ENCODE results near the gene CHST9. TPM values are rescaled to one million over a fixed set of nuclear protein-coding genes. Genes with fewer than 3 reads are reported as not detected.

CHST9 gene
- total RNA-seq, 1 experiment from 2014 or later: 0.07 TPM

DNA sequence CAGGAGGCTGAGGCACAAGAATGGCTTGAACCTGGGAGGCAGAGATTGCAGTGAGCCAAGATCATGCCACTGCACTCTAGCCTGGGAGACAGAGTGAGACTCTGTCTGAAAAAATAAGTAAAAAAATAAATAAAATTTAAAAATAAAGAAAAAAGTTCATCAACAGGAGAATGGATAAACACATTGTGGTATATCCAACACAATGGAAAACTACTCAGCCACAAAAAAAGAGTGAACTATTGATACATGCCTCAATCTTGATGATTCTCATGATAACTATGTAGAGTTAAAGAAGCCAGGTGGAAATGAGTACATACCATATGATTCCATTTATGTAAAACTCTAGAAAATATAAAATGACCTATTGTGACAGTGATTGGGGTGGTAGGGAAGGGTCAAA, 195.3 kb downstream of the CHST9 start:
- Histone ChIP-seq H3K27ac (no peak overlapping the region), H3K4me1 (replicated peaks; ENCODE audit: insufficient read depth) (no peaks in the 10 kb centered on the region), H3K4me3 (no peak overlapping the region), H3K79me2 (ENCODE audit: low read depth) (no peaks in the 10 kb centered on the region), H3K9me3 (ENCODE audit: insufficient read depth, low read depth) (no peaks in the 10 kb centered on the region), H3K4me2 (no peak overlapping the region), H3K9me2 (ENCODE audit: insufficient read depth) (no peaks in the 10 kb centered on the region), H2AFZ (no peak overlapping the region), H3K27me3 (ENCODE audit: insufficient read depth, low read depth) (no peaks in the 10 kb centered on the region), H4K20me1 (ENCODE audit: insufficient read depth) (no peaks in the 10 kb centered on the region), H3K36me3 (ENCODE audit: low read depth) (no peaks in the 10 kb centered on the region), H3F3A (ENCODE audit: insufficient read depth, low read depth) (no peaks in the 10 kb centered on the region)
- BruUV-seq (replicated peaks): no TSS peak
- no peak for DNase-seq
- ChIA-PET CTCF (no interaction called here), POLR2A (ENCODE audit: unreplicated experiment) (no interaction called here)
- TF ChIP-seq CTCF (conservative IDR thresholded peaks at IDR 0.05) (no peak), EZH2 (IDR thresholded peaks at IDR 0.05; ENCODE audit: low read depth) (no peak)
- intact Hi-C loops (cut with micrococcal nuclease; ENCODE audit: unreplicated experiment): no loop called here

- H2AFZ ChIP-seq: no peak overlapping the region
- H3K36me3 ChIP-seq (ENCODE audit: low read depth): no peaks in the 10 kb centered on the region
- ChIA-PET POLR2A (ENCODE audit: unreplicated experiment) (interaction anchor here (0.6 kb wide), 1 partner anchor 73 kb away, joined by 4 read pairs; no protein-coding TSS in a partner anchor), CTCF (interaction anchor here (0.5 kb wide), 1 partner anchor 650 kb away, joined by 3 read pairs; no protein-coding TSS in a partner anchor)
- no peak for DNase-seq
- H3K4me2 ChIP-seq: no peak overlapping the region
- H3K9me2 ChIP-seq (ENCODE audit: insufficient read depth): no peaks in the 10 kb centered on the region
- H3K4me1 ChIP-seq (replicated peaks; ENCODE audit: insufficient read depth): no peaks in the 10 kb centered on the region
- H3K9me3 ChIP-seq (ENCODE audit: insufficient read depth, low read depth): no peaks in the 10 kb centered on the region
- H3K27me3 ChIP-seq (ENCODE audit: insufficient read depth, low read depth): no peaks in the 10 kb centered on the region
- no peaks in the 10 kb centered on the region for H3F3A ChIP-seq (ENCODE audit: insufficient read depth, low read depth)
- H3K27ac ChIP-seq: no peak overlapping the region
- TF ChIP-seq CTCF (conservative IDR thresholded peaks at IDR 0.05): no peak
- TF ChIP-seq EZH2 (IDR thresholded peaks at IDR 0.05; ENCODE audit: low read depth): no peak
- H3K79me2 ChIP-seq (ENCODE audit: low read depth): no peaks in the 10 kb centered on the region
- BruUV-seq (replicated peaks): no TSS peak
- H4K20me1 ChIP-seq (ENCODE audit: insufficient read depth): no peaks in the 10 kb centered on the region
- intact Hi-C loops (cut with micrococcal nuclease; ENCODE audit: unreplicated experiment): no loop called here
- no peak overlapping the region for H3K4me3 ChIP-seq
Observed at GRCh38 chr18:26981360-26982082, 203.6 kb downstream of the CHST9 start.

DNA sequence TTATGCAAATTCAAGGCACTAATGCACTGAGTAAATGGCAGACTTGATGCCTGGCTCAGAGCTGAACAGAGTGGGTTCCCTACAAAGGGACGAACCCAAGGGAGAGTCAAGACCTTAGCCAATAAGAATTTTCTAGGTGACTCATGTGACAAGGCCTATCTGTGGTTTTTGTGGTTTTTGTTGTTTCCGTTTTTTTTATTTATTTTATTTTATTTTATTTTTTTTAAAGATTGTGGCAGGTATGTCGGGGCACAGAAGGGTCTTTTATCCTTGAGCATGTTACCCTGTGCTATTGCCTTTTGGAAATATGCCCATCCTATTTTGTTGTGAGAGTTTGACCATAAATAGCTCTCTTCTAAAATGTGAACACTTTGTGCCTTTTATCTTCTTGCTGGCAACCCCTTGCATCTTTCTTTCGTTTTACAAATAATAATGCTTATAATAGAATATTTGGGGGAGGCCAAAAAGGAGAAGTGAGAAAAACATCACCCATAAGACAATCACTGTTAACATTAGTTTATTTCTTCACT, 206.2 kb downstream of the CHST9 start:
- Histone ChIP-seq H3K9me2 (ENCODE audit: insufficient read depth) (no peaks in the 10 kb centered on the region), H3K36me3 (ENCODE audit: low read depth) (no peaks in the 10 kb centered on the region), H3F3A (ENCODE audit: insufficient read depth, low read depth) (no peaks in the 10 kb centered on the region), H4K20me1 (ENCODE audit: insufficient read depth) (no peaks in the 10 kb centered on the region), H3K4me3 (no peak overlapping the region), H3K9me3 (ENCODE audit: insufficient read depth, low read depth) (no peaks in the 10 kb centered on the region), H3K4me1 (replicated peaks; ENCODE audit: insufficient read depth) (no peaks in the 10 kb centered on the region), H2AFZ (no peak overlapping the region), H3K4me2 (no peak overlapping the region), H3K27ac (no peak overlapping the region), H3K27me3 (ENCODE audit: insufficient read depth, low read depth) (no peaks in the 10 kb centered on the region), H3K79me2 (ENCODE audit: low read depth) (no peaks in the 10 kb centered on the region)
- intact Hi-C loops (cut with micrococcal nuclease; ENCODE audit: unreplicated experiment): no loop called here
- POLR2A ChIA-PET (ENCODE audit: unreplicated experiment): no interaction called here
- CTCF ChIA-PET: no interaction called here
- no peak for DNase-seq
- BruUV-seq (replicated peaks): no TSS peak
- no peak for TF ChIP-seq CTCF (conservative IDR thresholded peaks at IDR 0.05)
- TF ChIP-seq EZH2 (IDR thresholded peaks at IDR 0.05; ENCODE audit: low read depth): no peak

All from PC-9 (cell line).